KOPT-K1 (cell line): ENCODE measurements around the gene CCBE1.

Source experiments
- H3K27ac ChIP-seq: fragments of 200-600 bp; sonication (generic); 2 replicates; pipeline ENCODE4 v1.5.1; 2016; ENCODE audit warnings: antibody characterized with exemption, mild to moderate bottlenecking, low read depth, low read length; ENCODE audit not compliant: poor library complexity, severe bottlenecking
- H3K36me3 ChIP-seq: fragments of 200-600 bp; sonication (generic); 2 replicates; pipeline ENCODE4 v1.5.1; 2017; ENCODE audit warnings: antibody characterized with exemption, mild to moderate bottlenecking, low read length, moderate library complexity; ENCODE audit not compliant: insufficient read depth
- H3K9me3 ChIP-seq: fragments of 200-600 bp; sonication (generic); 2 replicates; pipeline ENCODE4 v1.5.1; 2017; ENCODE audit warnings: antibody characterized with exemption, low read length, mild to moderate bottlenecking; ENCODE audit not compliant: insufficient read depth, poor library complexity, severe bottlenecking

CCBE1 gene

DNA sequence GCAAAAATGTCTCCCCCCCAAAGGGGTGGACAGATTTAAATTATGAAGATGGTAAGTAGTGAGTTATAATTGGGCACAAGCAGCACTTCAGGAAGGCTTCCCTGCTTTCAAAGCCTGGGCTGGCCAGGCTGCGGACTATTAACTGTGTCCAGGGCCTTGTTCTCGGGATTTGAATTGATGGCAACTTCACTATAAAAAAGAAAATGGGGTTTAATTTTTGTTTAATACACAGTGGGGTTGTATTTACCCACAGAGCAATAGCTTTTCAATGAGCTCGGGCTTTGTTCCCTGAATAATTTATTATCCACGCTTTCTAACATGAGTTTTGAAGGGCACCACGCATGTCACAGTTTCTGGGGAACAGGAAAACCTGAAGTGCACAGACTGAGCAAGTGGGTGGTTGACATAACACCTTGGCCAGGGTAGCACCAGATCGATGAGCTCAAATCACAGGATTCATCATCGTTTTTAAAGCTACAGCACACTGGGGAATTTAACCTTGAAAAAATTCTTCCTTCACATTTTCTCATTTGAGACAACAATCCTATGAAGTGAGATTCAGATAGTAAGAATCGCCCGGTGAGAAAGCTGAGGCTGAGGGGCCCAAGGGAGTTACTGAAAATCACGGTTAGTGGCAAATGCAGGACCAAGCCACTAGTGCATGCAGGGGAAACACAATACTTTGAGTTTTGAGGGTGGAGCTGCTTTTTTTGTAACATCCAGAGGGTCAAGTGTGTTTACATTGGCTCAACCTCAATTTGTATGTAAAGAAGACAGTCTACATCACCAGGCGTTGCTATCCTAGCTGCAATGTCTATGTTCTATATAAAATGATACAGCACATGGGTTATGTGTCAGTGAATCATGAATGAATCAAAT is 309.3 kb downstream of the CCBE1 start:
- Histone ChIP-seq H3K27ac (no peak overlapping the region), H3K36me3 (no peaks in the 10 kb centered on the region), H3K9me3 (no peaks in the 10 kb centered on the region)

DNA sequence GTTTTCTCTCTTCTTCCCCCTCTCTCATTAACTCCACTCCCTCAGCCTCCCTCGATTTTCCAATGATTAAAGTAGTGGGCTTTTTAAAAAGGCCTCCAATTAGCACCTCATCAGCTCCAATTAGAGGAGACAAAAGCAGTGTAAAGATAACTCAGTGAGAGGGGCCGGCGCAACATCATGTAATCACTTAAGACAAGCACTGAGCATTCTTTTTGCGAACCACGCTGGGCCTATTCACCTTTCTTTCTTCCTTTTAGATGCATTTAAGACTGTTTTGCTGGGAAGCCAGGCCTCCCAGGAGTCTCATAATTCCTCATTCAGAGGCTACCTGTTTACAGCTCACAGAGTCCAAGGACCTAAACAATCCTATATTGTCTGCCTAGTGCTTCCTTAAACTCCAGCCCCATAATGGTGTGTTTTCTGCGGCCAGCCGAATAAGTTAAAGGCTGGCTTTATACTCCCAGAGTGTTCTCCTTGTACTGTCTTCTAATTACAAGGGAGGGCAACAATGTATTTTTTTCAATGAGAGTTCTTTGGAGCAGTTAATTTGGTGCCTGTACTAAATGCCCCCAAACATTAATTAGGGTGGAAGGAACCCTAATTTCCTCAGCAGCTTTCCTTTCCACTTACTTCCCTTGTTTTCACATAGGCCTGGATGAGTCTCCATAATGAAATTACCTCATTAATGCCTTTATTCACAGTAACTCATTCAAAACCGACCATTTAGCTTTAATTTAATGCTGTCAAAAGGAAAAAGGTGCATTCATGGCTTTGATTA is 310.1 kb downstream of the CCBE1 start:
- no peak overlapping the region for H3K27ac ChIP-seq

GRCh38 chr18:59385191-59385590 is 312.0 kb downstream of the CCBE1 start:
- no peaks in the 10 kb centered on the region for H3K9me3 ChIP-seq
- H3K27ac ChIP-seq, result no peak overlapping the region
- no peaks in the 10 kb centered on the region for H3K36me3 ChIP-seq

More for the DNA sequence above, 310.1 kb downstream of the CCBE1 start:
- H3K36me3 ChIP-seq, result no peaks in the 10 kb centered on the region
- H3K9me3 ChIP-seq, result no peaks in the 10 kb centered on the region

GRCh38 chr18:59383851-59384250 is 313.4 kb downstream of the CCBE1 start:
- H3K36me3 ChIP-seq, result no peaks in the 10 kb centered on the region
- no peaks in the 10 kb centered on the region for H3K9me3 ChIP-seq
- H3K27ac ChIP-seq, result no peak overlapping the region

DNA sequence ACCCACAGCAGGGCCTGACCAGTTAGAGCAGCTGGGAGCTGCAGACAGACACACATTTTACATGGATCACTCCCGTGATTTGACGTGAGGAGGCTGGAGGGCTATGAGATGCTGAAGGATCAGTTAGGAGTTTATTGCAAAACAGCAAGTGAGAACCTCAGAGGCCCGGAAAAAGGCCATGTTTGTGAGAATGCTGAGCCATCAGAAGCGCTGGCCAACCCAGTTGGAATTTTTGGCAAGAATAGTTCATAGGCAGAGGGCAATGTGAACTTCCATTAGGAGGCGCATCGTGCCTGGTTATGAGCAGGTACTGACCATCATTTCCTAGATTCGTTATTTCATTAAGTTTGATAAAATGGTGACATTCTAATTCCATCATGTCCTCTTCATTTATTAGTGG is 314.8 kb downstream of the CCBE1 start:
- no peak overlapping the region for H3K27ac ChIP-seq
- no peaks in the 10 kb centered on the region for H3K9me3 ChIP-seq
- no peaks in the 10 kb centered on the region for H3K36me3 ChIP-seq

GRCh38 chr18:59381949-59382348 is 315.3 kb downstream of the CCBE1 start:
- Histone ChIP-seq H3K27ac (no peak overlapping the region), H3K9me3 (no peaks in the 10 kb centered on the region), H3K36me3 (no peaks in the 10 kb centered on the region)
